B cell (primary cell): ENCODE data around the gene FAM222A. TPM values are rescaled to one million over a fixed set of nuclear protein-coding genes. Genes with fewer than 3 reads are reported as not detected.

Source experiments
- ATAC-seq: fragments of 200-7000 bp; cut with Tn5 transposase; one replicate; pipeline ENCODE4 v1.10.0; 2021; ENCODE audit warnings: low read depth, mild to moderate bottlenecking, moderate number of reproducible peaks, moderate library complexity
- CTCF ChIA-PET: fragments of 350-600 bp; sonication (Branson Sonifier 250); formaldehyde crosslinking; loops from one replicate; lab custom pipeline; 2021; ENCODE audit warnings: antibody characterized with exemption, inconsistent platforms; lab: Charles Lee
- POLR2A ChIA-PET: fragments of 350-600 bp; sonication (Branson Sonifier 250); formaldehyde crosslinking; loops from one replicate; lab custom pipeline; 2021; ENCODE audit warnings: antibody characterized with exemption; lab: Charles Lee
- DNase-seq: peaks from one replicate; pipeline ENCODE4 v3.0.0; 2013
- H2AFZ ChIP-seq: 2 replicates; pipeline ENCODE4 v1.6.1; 2012; ENCODE audit warnings: mild to moderate bottlenecking, low read depth, low read length; ENCODE audit not compliant: insufficient read depth, poor library complexity, severe bottlenecking
- H3K27ac ChIP-seq, 2 donors: 1 replicate in 1 of 2; 2 replicates in 1 of 2; pipeline ENCODE4 v1.5.1; 2012 to 2013; ENCODE audit warnings: low read length in 2 of 2, mild to moderate bottlenecking in 2 of 2, moderate library complexity in 1 of 2
- H3K27me3 ChIP-seq, 4 experiments: fragments of 200-600 bp in 1 of 4; sonication (generic) in 1 of 4; replicated peaks in 1 of 4; 1 replicate in 2 of 4; 2 replicates in 2 of 4; pipeline versions ENCODE4 v1.6.1 to v1.7.0; 2013 to 2016; ENCODE audit warnings: low read length in 3 of 4, mild to moderate bottlenecking in 2 of 4, mixed read lengths in 1 of 4, moderate library complexity in 1 of 4; ENCODE audit not compliant: insufficient read depth in 4 of 4, control insufficient read depth in 3 of 4; ENCODE audit errors: control extremely low read depth in 1 of 4
- H3K36me3 ChIP-seq, 2 experiments: replicated peaks in 1 of 2; 1 replicate in 1 of 2; 2 replicates in 1 of 2; pipeline versions ENCODE4 v1.6.1 to v1.7.1; 2013; ENCODE audit warnings: low read length in 1 of 2; ENCODE audit not compliant: insufficient read depth in 2 of 2, control insufficient read depth in 1 of 2; ENCODE audit errors: control extremely low read depth in 1 of 2, extremely low read depth in 1 of 2
- H3K4me1 ChIP-seq, 2 donors: fragments of 200-600 bp in 1 of 2; sonication (generic) in 1 of 2; 1 replicate in 1 of 2; 2 replicates in 1 of 2; pipeline versions ENCODE4 v1.5.1 to v1.6.1; 2013 to 2017; ENCODE audit warnings: low read length in 2 of 2; ENCODE audit not compliant: control insufficient read depth in 2 of 2, insufficient read depth in 2 of 2
- H3K4me2 ChIP-seq: replicated peaks from 2 replicates; pipeline ENCODE3; 2012; ENCODE audit warnings: mild to moderate bottlenecking, low read depth, low read length; ENCODE audit not compliant: poor library complexity, severe bottlenecking
- H3K4me3 ChIP-seq, 5 experiments: fragments of 200-600 bp in 1 of 5; sonication (generic) in 1 of 5; 1 replicate in 3 of 5; 2 replicates in 2 of 5; pipeline versions ENCODE4 v1.5.1 to v1.7.0; 2011 to 2016; ENCODE audit warnings: low read length in 4 of 5, mild to moderate bottlenecking in 4 of 5, low read depth in 2 of 5, control low read depth in 1 of 5, moderate library complexity in 1 of 5; ENCODE audit not compliant: insufficient read depth in 1 of 5; ENCODE audit errors: control extremely low read depth in 1 of 5, extremely low read depth in 1 of 5
- H3K79me2 ChIP-seq: fragments of 200-600 bp; sonication (generic); one replicate; pipeline ENCODE4 v1.6.0; 2016; ENCODE audit warnings: low read length; ENCODE audit not compliant: control insufficient read depth, insufficient read depth
- H3K9ac ChIP-seq: fragments of 200-600 bp; sonication (generic); 2 replicates; pipeline ENCODE4 v1.6.1; 2017; ENCODE audit warnings: mild to moderate bottlenecking, low read length, moderate library complexity
- H3K9me3 ChIP-seq, 3 donors: one replicate each; pipeline versions ENCODE4 v1.6.1 to v1.7.1; 2013; ENCODE audit warnings: low read length in 2 of 3; ENCODE audit not compliant: control insufficient read depth in 2 of 3, insufficient read depth in 1 of 3; ENCODE audit errors: control extremely low read depth in 1 of 3
- H4K20me1 ChIP-seq: 2 replicates; pipeline ENCODE4 v1.6.0; 2012; ENCODE audit warnings: mild to moderate bottlenecking, low read length; ENCODE audit not compliant: insufficient read depth, control insufficient read depth, poor library complexity, severe bottlenecking
- H3K27ac Mint-ChIP-seq: one replicate; pipeline ENCODE4 v1.8.0; 2021; ENCODE audit warnings: mixed read lengths
- H3K27me3 Mint-ChIP-seq: one replicate; pipeline ENCODE4 v1.8.0; 2021; ENCODE audit warnings: mixed read lengths
- H3K4me1 Mint-ChIP-seq: one replicate; pipeline ENCODE4 v1.8.0; 2021; ENCODE audit warnings: mixed read lengths
- H3K4me3 Mint-ChIP-seq: one replicate; pipeline ENCODE4 v1.8.0; 2021; ENCODE audit warnings: mixed read lengths
- H3K9me3 Mint-ChIP-seq: one replicate; pipeline ENCODE4 v1.8.0; 2022; ENCODE audit warnings: mixed read lengths; ENCODE audit not compliant: insufficient read depth
- CTCF ChIP-seq: fragments of 200-600 bp; IDR thresholded peaks from one replicate; pipeline ENCODE4 v1.8.0; 2022; ENCODE audit warnings: antibody characterized with exemption, mild to moderate bottlenecking
- EZH2 ChIP-seq: IDR thresholded peaks from 2 replicates; pipeline ENCODE4 v1.6.1; 2012; ENCODE audit warnings: borderline replicate concordance, low read depth, mild to moderate bottlenecking, moderate library complexity, low read length; ENCODE audit not compliant: insufficient read depth, poor library complexity, severe bottlenecking
- WGBS: methylation state at CpG from one replicate; pipeline ENCODE4 v1.1.5; 2013; ENCODE audit warnings: missing lambda C conversion rate; ENCODE audit not compliant: insufficient coverage; 5-methylcytosine and 5-hydroxymethylcytosine counted together
- intact Hi-C: fragments of 100-400 bp; cut with micrococcal nuclease; formaldehyde crosslinking; loops from one replicate; pipeline ENCODE4 v1.10.0; 2022
- polyA plus RNA-seq: library from polyadenylated mRNA; depleted of rRNA; stranded (reverse); fragments of >200 nt; gene quantifications from 2 replicates; pipeline ENCODE4 v1.2.3, GENCODE V29; 2012
- total RNA-seq, 2 donors: library from RNA; stranded (reverse); fragments of 120-200 nt in 1 of 2; gene quantifications; 1 replicate in 1 of 2; 2 replicates in 1 of 2; pipeline versions ENCODE4 v1.2.3 to v1.2.4, GENCODE V29; 2013 to 2022

The FAM222A gene
- total and polyA plus RNA-seq, 2 donors (not counting 1 experiment from before 2014, with no cell fraction given) = 0.49 to 4.6 TPM

- H3K27ac ChIP-seq = no peak overlapping the region
- no peaks in the 10 kb centered on the region for H3K36me3 ChIP-seq
- CTCF ChIA-PET = no interaction called here
- H3K9me3 Mint-ChIP-seq = no peaks in the 10 kb centered on the region
- TF ChIP-seq EZH2 = no peak
- TF ChIP-seq CTCF = no peak
- intact Hi-C loops = no loop called here
- DNase-seq = no peak
- H3K4me2 ChIP-seq = no peak overlapping the region
- H3K27me3 ChIP-seq = peaks cover 0 to 9% (median 0%) of the 10 kb centered on the region in 4 experiments
- peaks cover 32% of the 10 kb centered on the region for H3K27me3 Mint-ChIP-seq
- H3K4me3 Mint-ChIP-seq = no peak overlapping the region
- ATAC-seq = no peak
- no peaks in the 10 kb centered on the region for H3K4me1 Mint-ChIP-seq
- no peaks in the 10 kb centered on the region for H3K4me1 ChIP-seq
- H3K9ac ChIP-seq = no peak overlapping the region
- POLR2A ChIA-PET = no interaction called here
- H2AFZ ChIP-seq = no peak overlapping the region
- no peaks in the 10 kb centered on the region for H3K9me3 ChIP-seq
- no peaks in the 10 kb centered on the region for H4K20me1 ChIP-seq
- no peak overlapping the region for H3K27ac Mint-ChIP-seq
- no peak overlapping the region for H3K4me3 ChIP-seq
- H3K79me2 ChIP-seq = no peaks in the 10 kb centered on the region
Measured at GRCh38 chr12:109792992-109793391, 79.4 kb downstream of the FAM222A start.

- H3K4me2 ChIP-seq = no peak overlapping the region
- ChIA-PET CTCF (no interaction called here), POLR2A (no interaction called here)
- H3K9me3 Mint-ChIP-seq = no peaks in the 10 kb centered on the region
- H3K4me1 ChIP-seq = no peaks in the 10 kb centered on the region
- peaks cover 29% of the 10 kb centered on the region for H3K27me3 Mint-ChIP-seq
- no peaks in the 10 kb centered on the region for H3K79me2 ChIP-seq
- H4K20me1 ChIP-seq = no peaks in the 10 kb centered on the region
- no peak overlapping the region for H3K27ac Mint-ChIP-seq
- H3K36me3 ChIP-seq = no peaks in the 10 kb centered on the region
- H2AFZ ChIP-seq = no peak overlapping the region
- ATAC-seq (no peak), DNase-seq (no peak)
- WGBS = 36% methylated on average over 2 of the region's 4 CpGs
- no peak for TF ChIP-seq EZH2
- no peak for TF ChIP-seq CTCF
- H3K4me1 Mint-ChIP-seq = no peaks in the 10 kb centered on the region
- intact Hi-C loops = no loop called here
- H3K4me3 ChIP-seq = no peak overlapping the region
- no peaks in the 10 kb centered on the region for H3K9me3 ChIP-seq
- no peak overlapping the region for H3K9ac ChIP-seq
- H3K4me3 Mint-ChIP-seq = no peak overlapping the region
- H3K27me3 ChIP-seq = peaks cover 0 to 11% (median 0%) of the 10 kb centered on the region in 4 experiments
- no peak overlapping the region for H3K27ac ChIP-seq
Measured at GRCh38 chr12:109793411-109793810, 79.8 kb downstream of the FAM222A start.
